Activated CD4-positive, alpha-beta T cell treated with anti-CD3 and anti-CD28 coated beads for 48 hours (primary cell): ENCODE results near the gene ZNF835.
"Not testable (repeated sequence)": the region's sequence is repeated elsewhere in the genome, so short reads cannot be mapped to it uniquely, and the experiment has no call there.

Source experiments
- DNase-seq: peaks from one replicate; pipeline ENCODE4 v3.0.0-alpha.2; 2020

Gene ZNF835

GRCh38 chr19:56671613-56671994 lies at the start of gene ZNF835:
Gene ZNF835 (minus strand): TSS chr19:56671757. CDS start chr19:56665198, 6,559 bp downstream.
- peak; percentile 90 for DNase-seq

DNA sequence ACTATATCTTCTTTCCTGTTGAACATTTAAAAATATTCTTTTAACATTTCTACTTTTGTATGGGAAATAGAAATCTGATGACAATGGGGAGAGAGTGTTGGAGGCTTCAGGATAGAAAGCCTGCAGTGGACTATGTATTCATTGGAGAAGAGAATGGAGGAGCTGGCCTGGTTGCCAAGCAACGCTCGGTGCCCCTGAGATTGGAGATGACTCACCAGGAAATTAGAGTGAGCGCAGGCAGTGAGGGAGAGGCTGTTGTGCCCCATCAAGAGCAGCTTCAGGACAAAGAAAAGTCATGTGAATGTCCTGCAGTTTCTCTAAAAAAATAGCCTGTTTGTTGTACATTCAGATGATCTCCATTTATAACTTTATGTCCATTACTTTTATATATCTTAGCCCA lies 48.7 kb upstream of the ZNF835 start:
- DNase-seq, result no peak

DNA sequence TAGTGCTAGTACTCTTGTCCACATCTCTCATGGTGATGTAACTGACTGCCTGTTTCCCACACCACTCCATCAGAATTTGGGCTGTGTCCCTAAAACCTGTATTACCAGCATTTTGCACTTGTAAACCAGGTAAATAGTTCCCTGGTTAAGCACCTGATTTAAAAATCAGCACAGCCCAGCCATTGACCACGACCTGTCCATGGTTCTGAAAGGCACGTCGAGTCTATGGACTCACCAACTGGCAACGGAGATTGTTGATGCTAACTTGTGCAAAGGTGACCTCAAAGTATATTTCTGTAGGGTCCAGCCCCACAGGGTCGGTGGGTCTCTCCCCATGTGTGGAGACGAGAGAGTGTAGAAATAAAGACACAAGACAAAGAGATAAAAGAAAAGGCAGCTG lies 46.7 kb upstream of the ZNF835 start:
- DNase-seq, result no peak

- no peak for DNase-seq
These were observed 41.2 kb upstream of the ZNF835 start for GRCh38 chr19:56712611-56713276.

DNA sequence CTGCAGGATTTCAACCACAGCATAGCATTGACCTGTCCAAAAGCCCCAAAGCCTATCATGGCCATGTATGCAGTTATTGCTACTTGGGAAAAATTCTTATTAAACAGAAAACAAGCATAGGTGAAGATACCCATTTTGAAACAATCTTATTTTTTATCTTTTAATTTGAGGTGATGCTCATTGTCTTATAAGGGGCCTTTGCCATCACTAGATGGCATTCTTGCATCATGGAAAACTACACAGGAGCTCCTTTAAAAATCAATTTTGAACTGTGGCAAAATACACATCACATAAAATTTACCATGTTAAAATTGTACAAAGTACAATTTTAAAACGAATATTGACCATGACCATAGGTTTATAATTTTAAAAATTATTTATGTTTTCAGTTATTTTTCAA lies 38.9 kb upstream of the ZNF835 start:
- no peak for DNase-seq

GRCh38 chr19:56707821-56708220 lies 36.3 kb upstream of the ZNF835 start:
- no peak for DNase-seq

- DNase-seq, result no peak
These were observed 34.4 kb upstream of the ZNF835 start for GRCh38 chr19:56705939-56706338.

DNA sequence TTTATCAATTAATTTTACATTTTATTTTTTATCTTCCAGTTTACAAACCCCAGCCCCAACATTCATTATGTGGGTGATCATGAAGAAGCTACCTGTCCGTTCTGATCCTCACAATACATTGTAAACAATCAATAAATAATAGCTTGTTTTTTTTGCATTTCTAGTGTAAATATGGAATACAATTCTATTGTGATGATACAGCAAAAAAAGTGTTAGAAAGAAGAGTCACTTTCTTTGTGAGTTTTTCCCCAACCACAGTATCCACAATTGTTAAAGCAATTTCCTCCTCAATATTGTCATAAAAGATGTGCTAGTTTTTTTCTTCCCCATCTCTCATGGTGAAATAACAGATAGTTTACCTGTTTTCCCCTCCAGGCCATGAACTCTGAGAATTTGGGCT lies 30.3 kb upstream of the ZNF835 start:
- no peak for DNase-seq

GRCh38 chr19:56699552-56699951 lies 28.0 kb upstream of the ZNF835 start:
- DNase-seq, result no peak

GRCh38 chr19:56692206-56692895 lies 20.8 kb upstream of the ZNF835 start:
- DNase-seq, result no peak

DNA sequence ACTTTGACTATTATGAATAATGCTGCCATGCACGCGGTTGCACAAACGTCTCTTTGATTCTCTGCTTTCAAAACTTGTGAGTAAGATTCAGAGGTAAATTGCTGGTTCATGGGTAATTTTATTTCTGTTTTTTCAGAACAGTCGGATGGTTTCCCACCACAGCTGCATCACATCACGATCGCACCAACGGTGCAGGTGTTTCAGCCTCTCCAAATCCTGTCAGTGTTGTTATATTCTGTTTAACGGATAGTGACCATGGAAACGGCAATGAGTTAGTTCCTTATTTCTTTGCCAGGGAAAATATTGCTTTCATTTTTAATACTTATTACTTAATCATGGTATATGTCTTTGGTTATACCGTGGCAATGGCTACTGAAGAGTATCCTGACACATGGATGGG lies 19.1 kb upstream of the ZNF835 start:
- no peak for DNase-seq

- DNase-seq, result no peak
These were observed 17.6 kb upstream of the ZNF835 start for GRCh38 chr19:56689198-56689597.

- DNase-seq, result no peak
These were observed 15.5 kb upstream of the ZNF835 start for GRCh38 chr19:56687031-56687430.

DNA sequence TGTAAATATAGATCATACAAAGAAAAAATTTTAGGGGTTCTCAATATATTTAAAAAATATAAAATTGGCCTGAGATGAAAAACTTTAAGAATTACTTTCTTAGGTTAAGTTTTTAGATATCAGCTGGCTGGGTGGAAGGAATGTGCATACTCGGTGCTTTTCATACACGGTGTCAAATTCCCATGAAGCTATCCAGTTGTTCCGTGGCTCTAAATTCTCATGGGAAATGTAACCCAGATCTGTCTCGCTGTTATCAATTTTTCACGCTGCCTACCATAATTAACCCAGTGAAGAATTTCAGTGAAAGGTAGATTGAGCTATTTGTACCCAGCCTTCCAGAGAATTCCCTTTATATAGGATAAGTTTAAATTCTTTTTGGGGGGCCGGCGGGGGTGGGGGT lies 11.6 kb upstream of the ZNF835 start:
- DNase-seq, result no peak

DNA sequence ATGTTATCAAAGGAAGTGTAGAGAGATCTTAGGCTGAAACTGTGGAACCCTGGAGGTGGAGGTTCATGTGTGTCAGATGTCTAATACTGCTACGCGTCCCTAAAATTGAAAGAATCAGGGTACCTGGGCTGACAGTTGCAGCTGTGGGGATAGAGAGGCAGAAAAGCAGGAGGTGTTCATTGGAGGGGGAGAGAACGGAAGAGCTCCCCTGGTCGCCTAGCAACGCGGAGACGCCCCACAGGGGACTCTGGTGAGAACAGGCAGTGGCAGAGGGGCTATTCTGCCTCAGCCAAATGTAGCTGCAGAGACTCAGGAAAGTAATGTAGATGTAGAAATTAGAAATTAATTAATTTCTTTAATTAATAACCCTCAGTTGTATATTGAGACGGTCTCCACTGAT lies 10.1 kb upstream of the ZNF835 start:
- DNase-seq, result no peak

DNA sequence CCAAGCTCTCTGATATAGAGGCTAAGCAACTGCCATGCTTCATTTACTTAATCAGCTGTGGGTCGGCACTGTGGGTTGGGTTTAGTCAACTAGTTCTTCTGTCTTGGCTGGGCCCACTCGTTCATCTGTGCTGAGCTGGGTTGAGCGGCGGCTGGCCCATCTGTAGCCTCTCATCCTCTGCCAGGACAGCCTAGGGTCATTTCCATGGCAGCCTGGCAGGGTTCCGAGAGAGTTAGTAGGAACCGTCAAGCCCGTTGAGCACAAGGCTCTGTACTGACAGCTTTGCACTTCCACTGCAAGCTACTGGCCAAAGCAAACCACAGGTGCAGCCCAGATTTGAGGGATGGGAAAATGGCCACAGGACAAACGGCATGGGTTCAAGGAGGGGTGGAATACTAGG lies 6.6 kb upstream of the ZNF835 start:
- no peak for DNase-seq

DNA sequence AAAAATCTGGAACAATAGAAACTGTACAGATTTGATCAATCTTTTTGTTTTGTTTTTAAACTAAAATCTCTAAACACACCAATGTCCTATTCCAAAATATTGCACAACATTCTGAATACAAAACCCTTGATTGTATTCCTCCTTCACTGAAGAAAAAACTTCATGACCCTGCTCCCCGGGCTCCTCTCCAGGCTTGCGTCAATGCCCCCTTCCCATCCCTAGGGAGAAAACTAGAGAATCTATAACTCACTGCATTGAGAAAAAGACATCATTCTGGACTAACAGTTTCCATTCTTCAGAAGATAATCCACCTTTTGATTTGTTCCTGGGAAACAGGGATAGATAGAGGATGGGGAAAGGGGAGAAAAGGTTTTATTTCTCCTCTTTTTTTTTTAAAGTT lies 1.1 kb upstream of the ZNF835 start:
- not testable (repeated sequence) for DNase-seq

DNA sequence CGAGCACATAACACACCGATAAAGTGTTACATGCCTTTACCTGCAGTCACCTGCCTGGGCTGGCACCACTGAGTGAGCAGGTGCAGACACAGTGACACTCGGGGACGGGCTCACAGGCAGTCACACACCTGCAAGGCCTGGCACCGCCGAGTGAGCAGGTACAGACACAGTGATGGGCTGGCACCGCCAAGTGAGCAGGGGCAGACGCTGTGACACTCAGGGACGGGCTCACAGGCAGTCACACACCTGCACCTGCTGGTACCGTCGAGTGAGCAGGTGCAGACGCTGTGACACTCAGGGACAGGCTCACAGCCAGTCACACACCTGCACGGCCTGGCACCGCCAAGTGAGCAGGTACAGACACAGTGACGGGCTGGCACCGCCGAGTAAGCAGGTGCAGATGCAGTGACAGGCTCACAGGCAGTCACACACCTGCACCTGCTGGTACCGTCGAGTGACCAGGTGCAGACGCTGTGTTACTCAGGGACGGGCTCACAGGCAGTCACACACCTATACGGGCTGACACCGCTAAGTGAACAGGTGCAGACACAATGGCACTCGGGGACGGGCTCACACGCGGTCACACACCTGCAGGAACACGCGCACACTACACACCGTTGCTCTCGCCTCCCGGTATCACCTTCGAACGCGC lies 470 bp downstream of the ZNF835 start:
- no peak for DNase-seq

- no peak for DNase-seq
These were observed 1.1 kb downstream of the ZNF835 start for GRCh38 chr19:56670401-56670960.

GRCh38 chr19:56668676-56669075 lies 2.9 kb downstream of the ZNF835 start:
- no peak for DNase-seq

- no peak for DNase-seq
These were observed 4.2 kb downstream of the ZNF835 start for GRCh38 chr19:56667311-56667870.

DNA sequence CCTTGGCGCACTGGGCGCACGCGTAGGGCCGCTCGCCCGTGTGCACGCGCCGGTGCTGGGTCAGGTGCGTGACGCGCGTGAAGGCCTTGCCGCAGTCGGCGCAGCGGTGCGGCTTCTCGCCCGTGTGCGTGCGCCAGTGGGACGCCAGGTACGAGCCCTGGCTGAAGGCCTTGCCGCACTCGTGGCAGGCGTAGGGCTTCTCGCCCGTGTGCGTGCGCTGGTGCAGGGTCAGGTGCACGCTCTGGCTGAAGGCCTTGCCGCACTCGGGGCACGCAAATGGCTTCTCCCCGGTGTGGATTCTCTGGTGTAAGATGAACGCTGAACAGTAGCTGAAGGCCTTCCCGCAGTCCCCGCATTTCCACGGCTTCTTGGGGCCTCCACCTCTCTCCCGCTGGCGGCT lies 7.0 kb downstream of the ZNF835 start:
- DNase-seq, result no peak

- no peak for DNase-seq
These were observed 7.5 kb downstream of the ZNF835 start for GRCh38 chr19:56663931-56664500.
